GM10248 (cell line): Measurements from ENCODE around the gene NOTCH1.

Source experiments
- CTCF ChIA-PET: fragments of 300-600 bp; sonication (Branson Sonifier 250); formaldehyde crosslinking; extraction: SDS; loops from one replicate; lab custom pipeline; 2021; ENCODE audit warnings: antibody characterized with exemption; lab: Yijun Ruan, JAX
- POLR2A ChIA-PET: fragments of 350-650 bp; sonication (Branson Sonifier 250); formaldehyde crosslinking; extraction: SDS; loops from one replicate; lab custom pipeline; 2020; ENCODE audit warnings: antibody characterized with exemption; lab: Yijun Ruan, JAX
- DNase-seq: peaks from one replicate; pipeline ENCODE4 v3.0.0; 2012; ENCODE audit errors: extremely low spot score
- CTCF ChIP-seq: IDR thresholded peaks from 2 replicates; pipeline ENCODE4 v1.5.1; 2012; ENCODE audit warnings: mild to moderate bottlenecking, low read depth; ENCODE audit errors: extremely low read depth, missing control alignments, control extremely low read depth

Gene NOTCH1

GRCh38 chr9:136483589-136484152, 62.2 kb downstream of the NOTCH1 start:
- DNase-seq = peak; percentile 97
- TF ChIP-seq CTCF = no peak
- ChIA-PET POLR2A (no interaction called here), CTCF (interaction anchor here (0.6 to 9.1 kb wide), 13 partner anchors 21 to 244 kb away, joined by 3 to 247 read pairs (median 8); partner anchors contain the start of gene DNLZ)

- no peak for TF ChIP-seq CTCF
- ChIA-PET POLR2A (no interaction called here), CTCF (interaction anchor here (0.6 to 9.1 kb wide), 10 partner anchors 22 to 244 kb away, joined by 3 to 247 read pairs (median 11); no protein-coding TSS in a partner anchor)
- DNase-seq = peak; percentile 99
Observed at GRCh38 chr9:136482793-136483588, 62.9 kb downstream of the NOTCH1 start, which contains the start of gene SEC16A. Gene SEC16A (minus strand): TSS chr9:136483040. CDS start chr9:136477615, 5,425 bp downstream.

- no peak for DNase-seq
- TF ChIP-seq CTCF = no peak
- CTCF ChIA-PET = no interaction called here
- POLR2A ChIA-PET = no interaction called here
Observed at GRCh38 chr9:136482046-136482792, 63.6 kb downstream of the NOTCH1 start.

GRCh38 chr9:136481558-136481957, 64.3 kb downstream of the NOTCH1 start:
- ChIA-PET POLR2A (no interaction called here), CTCF (interaction anchor here (1.2 kb wide), 1 partner anchor 10 kb away, joined by 4 read pairs; no protein-coding TSS in a partner anchor)
- no peak for DNase-seq
- TF ChIP-seq CTCF = no peak

- DNase-seq = no peak
- TF ChIP-seq CTCF = no peak
- ChIA-PET POLR2A (interaction anchor here (0.9 kb wide), 1 partner anchor 52 kb away, joined by 3 read pairs; no protein-coding TSS in a partner anchor), CTCF (interaction anchor here (2.0 kb wide), 1 partner anchor 9 kb away, joined by 9 read pairs; no protein-coding TSS in a partner anchor)
Observed at GRCh38 chr9:136476369-136477150, 69.3 kb downstream of the NOTCH1 start.
